Measurements from ENCODE around the gene NAPSA.
A peak's percentile ranks its signal among the peaks of the same experiment; 100 is the strongest.
"Not testable (repeated sequence)": the region's sequence is repeated elsewhere in the genome, so short reads cannot be mapped to it uniquely, and the experiment has no call there.

NAPSA gene

DNA sequence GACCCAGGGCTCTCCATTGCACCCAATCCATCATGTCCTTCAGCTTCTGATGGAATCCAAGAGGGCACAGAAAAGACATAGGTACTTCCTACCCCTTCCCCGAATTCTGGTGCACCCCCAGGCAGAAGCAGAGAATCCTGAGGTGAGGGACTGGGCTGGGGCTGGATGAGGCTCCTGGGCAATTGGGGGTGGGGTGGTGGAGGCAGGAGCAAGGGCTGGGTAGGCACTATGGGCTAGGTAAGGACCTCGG is 33.5 kb downstream of the NAPSA start:
- no peak for DNase-seq (ENCODE audit: low read depth in 2 of 2, low spot score in 1 of 2)

DNA sequence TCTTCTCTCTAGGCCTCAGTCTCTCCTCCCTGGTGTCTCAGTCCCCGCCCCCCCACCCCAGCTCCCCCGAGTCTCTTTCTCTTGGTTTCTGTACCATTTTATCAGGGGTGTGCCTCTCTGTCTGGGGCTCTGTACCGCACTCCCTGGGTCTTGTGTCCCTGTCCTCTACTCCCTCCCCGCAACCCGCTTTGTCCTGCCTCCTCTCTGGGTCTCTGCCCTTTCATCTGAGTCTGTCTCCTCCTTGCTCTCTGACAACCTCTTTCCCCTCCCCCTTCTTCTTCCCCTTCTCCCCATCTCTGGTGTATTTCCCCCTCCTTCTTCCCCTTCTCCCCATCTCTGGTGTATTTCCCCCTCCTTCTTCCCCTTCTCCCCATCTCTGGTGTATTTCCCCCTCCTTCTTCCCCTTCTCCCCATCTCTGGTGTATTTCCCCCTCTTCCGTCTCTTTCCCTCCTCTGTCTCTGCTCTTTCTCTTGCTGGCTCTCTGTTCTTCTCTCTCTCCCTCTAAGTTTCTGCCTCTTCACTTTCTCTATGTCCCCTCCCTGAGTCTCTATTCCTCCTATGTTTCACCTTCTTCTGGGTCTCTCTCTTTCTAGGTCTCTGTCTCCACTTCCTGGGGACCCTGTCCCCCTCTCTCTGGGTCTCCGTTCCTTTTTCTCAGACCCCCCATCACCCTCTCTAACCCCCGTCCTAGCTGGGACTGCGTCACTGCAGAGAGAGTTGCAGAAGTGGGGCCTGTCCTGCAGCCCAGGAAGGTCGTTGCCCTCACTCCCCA is 34.0 kb downstream of the NAPSA start:
- no peak for DNase-seq (ENCODE audit: low read depth in 2 of 2, low spot score in 1 of 2)

DNA sequence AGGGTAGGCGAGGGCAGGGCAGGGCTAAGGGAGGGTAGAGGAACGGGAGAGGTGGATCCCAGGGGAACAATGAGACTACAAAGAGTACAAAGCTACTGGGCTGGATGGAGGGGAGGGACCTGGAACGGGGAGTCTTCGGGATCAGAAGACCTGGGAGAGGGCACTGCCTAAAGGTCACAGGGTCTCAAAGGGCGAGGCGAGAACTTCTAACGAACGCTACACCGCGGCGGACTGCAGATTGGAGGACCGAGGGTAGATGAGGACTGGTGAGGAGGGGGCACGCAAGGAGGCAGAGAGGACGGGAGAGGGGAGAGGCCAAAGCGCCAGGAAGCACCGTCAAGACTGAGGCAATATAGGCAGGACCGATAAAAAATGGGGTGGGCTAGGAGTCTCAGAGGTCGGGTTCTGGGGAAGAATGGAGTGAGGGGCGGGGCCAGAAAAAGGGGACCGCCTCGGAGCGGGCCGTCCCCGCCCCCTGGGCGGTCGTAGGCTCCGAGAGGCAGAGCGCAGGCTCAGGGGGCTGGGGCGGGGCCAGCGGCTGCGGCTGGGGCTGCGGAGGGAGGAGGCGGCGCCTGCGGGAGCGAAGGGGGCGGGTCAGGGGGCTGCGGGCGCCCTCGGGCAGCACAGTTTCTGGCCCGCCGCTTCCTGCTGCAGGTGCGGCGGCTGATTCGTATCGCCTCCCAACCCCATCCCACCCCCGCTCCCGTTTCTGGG is 34.9 kb downstream of the NAPSA start:
- peak; percentile 35 to 38 for DNase-seq (ENCODE audit: low read depth in 2 of 2, low spot score in 1 of 2)

- not testable (repeated sequence) for DNase-seq (ENCODE audit: low read depth in 2 of 2, low spot score in 1 of 2)
These were observed 35.5 kb downstream of the NAPSA start for GRCh38 chr19:50329926-50330294.

- peak; percentile 66 to 84 for DNase-seq (ENCODE audit: low read depth in 2 of 2, low spot score in 1 of 2)
These were observed 36.1 kb downstream of the NAPSA start, which contains the start of gene KCNC3 for GRCh38 chr19:50329146-50329925. TSS of gene KCNC3 (minus strand) at chr19:50329377. CDS start at chr19:50329082, 295 bp downstream.

GRCh38 chr19:50328873-50329145 is 36.6 kb downstream of the NAPSA start:
- DNase-seq (ENCODE audit: low read depth in 2 of 2, low spot score in 1 of 2) = no peak

DNA sequence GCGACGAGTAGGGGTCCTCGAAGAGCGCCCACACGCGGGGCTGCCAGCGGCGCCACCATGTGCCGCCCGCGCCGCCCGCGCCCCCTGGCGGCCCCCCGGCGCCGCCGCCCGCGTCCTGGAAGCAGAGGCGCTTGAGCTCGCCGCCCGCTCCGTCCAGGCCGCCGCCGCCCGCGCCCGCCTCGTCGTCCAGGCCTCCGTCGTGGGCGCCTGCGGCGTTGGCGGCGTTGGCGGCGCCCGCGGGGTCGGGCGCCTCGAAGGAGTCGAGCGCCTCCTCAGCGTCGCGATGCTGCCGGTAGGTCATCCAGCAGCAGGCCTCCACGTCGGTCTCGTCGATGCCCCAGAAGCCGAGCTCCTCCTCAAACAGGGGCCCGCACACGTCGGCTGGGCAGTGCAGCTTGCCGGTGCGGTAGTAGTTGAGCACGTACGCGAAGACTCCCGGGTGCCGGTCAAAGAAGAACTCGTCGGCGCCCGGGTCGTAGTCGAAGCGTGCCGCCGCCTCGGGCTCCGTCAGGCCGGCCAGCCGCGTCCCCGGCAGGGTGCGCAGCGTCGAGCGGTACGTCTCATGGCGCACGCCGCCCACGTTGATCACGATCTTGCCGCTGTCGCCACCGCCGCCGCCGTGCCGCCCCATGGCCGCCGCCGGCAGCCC is 37.1 kb downstream of the NAPSA start:
- no peak for DNase-seq (ENCODE audit: low read depth in 2 of 2, low spot score in 1 of 2)

GRCh38 chr19:50327461-50328223 is 37.8 kb downstream of the NAPSA start:
- DNase-seq (ENCODE audit: low read depth in 2 of 2, low spot score in 1 of 2) = no peak

- no peak for DNase-seq (ENCODE audit: low read depth in 2 of 2, low spot score in 1 of 2)
These were observed 38.4 kb downstream of the NAPSA start for GRCh38 chr19:50327013-50327412.

GRCh38 chr19:50326101-50326664 is 39.3 kb downstream of the NAPSA start:
- DNase-seq (ENCODE audit: low read depth in 2 of 2, low spot score in 1 of 2) = no peak

DNA sequence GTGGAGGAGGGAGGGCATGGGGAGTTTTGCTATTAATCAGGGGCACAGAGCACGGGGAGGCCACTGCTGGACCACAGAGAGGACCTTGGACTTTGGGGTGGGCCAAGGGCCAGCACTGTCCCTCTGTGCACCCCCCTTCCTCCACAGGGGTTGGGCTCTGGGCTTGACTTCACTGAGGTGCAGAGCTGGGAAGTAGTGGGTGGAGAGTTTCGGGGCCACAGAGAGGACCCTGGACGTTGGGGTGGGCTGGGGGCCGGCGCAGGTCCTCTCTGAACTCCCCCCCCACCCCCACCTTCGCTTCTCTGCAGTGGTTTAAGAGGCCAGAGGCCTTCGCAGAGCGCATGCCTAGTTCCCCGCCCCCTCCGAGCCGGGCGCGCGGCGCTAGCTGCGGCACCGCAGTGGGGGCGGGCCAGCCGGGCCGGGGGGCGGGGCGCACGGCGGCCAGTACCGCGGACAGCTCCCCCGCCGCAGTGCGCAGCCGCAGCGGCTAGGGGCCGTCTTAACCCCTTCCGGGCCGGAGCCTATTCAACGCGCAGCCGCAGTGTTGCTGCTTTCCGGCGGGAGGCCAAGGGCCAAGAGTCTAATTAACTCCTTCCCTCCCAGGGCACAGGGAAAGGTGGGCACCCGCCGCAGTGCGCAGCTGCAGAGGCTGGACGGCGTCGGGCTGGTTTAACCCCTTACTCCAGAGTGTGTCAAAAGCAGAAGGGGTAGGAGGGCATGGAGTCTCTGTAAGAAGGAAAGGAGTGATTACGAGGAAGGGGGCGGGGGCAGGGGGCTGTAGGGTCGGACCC is 39.9 kb downstream of the NAPSA start:
- peak in 1 of 2 donors; percentile 34 for DNase-seq (ENCODE audit: low read depth in 2 of 2, low spot score in 1 of 2)

- no peak for DNase-seq (ENCODE audit: low read depth in 2 of 2, low spot score in 1 of 2)
These were observed 41.1 kb downstream of the NAPSA start for GRCh38 chr19:50324331-50324730.

DNA sequence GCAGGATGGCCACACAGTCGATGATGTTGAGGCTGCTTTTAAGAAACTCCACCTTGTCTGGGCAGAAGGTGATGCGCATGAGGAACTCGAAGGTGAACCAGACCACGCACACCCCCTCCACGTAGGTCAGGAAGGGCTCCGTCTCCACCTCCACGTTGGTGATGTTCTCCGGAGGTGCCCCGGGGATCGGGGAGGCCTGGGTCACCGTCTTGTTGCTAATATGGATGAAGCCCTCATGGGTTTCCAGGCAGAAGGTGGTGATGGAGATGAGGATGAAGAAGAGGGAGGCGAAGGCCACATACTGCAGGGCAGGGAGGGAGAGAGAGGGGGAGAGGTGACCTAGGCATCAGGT is 41.7 kb downstream of the NAPSA start:
- no peak for DNase-seq (ENCODE audit: low read depth in 2 of 2, low spot score in 1 of 2)

DNA sequence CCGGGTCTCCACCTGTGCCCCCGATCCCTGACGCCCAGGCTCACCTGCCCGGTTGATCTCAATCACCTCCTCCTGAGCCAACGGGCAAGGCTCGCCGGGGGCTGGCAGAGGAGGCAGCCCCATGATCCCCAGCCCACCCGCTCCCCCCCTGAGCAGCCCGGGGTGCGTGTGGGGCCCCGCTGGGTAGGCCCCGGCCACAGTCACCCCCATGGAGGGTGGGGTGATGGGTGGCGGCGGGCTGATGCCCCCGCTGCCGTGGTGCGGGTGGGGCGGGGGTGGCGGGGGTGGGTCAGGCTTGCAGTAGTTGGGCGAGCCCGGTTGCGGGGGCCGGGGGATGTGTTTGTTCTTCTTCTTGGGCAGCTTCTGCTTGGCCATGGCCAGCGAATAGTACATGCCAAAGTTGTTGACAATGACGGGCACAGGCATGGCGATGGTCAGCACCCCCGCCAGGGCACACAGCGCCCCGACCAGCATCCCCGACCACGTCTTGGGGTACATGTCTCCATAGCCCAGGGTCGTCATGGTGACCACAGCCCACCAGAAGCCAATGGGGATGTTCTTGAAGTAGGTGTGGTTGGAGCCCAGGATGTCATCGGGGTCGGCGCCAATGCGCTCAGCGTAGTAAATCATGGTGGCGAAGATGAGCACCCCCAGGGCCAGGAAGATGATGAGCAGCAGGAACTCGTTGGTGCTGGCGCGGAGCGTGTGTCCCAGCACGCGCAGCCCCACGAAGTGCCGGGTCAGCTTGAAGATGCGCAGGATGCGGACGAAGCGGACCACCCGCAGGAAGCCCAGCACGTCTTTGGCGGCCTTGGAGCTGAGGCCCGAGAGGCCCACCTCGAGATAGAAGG is 42.3 kb downstream of the NAPSA start:
- no peak for DNase-seq (ENCODE audit: low read depth in 2 of 2, low spot score in 1 of 2)

DNA sequence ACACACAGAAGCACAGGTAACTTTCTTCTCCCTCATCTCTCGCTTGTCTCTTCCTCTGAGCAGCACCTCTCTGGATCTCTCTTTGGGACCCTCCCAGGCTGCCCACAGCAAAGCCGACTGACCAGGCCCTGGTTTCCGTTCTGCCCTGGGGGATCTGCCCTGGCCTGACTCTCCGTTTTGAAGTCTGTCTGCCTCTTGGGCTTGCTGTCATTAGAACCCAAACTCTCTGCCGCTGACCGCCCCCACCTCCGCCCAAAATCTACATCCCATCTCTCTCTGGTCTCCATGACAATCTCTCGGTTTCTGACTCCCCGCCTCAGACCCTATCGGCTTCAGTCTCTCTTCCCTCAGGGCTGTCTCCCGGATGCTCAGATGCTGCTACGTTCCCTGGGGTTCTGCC is 43.2 kb downstream of the NAPSA start:
- no peak for DNase-seq (ENCODE audit: low read depth in 2 of 2, low spot score in 1 of 2)

GRCh38 chr19:50321831-50322230 is 43.6 kb downstream of the NAPSA start:
- DNase-seq (ENCODE audit: low read depth in 2 of 2, low spot score in 1 of 2) = no peak

- DNase-seq (ENCODE audit: low read depth in 2 of 2, low spot score in 1 of 2) = no peak
These were observed 44.8 kb downstream of the NAPSA start for GRCh38 chr19:50320596-50320995.

GRCh38 chr19:50320051-50320450 is 45.4 kb downstream of the NAPSA start:
- no peak for DNase-seq (ENCODE audit: low read depth in 2 of 2, low spot score in 1 of 2)

DNA sequence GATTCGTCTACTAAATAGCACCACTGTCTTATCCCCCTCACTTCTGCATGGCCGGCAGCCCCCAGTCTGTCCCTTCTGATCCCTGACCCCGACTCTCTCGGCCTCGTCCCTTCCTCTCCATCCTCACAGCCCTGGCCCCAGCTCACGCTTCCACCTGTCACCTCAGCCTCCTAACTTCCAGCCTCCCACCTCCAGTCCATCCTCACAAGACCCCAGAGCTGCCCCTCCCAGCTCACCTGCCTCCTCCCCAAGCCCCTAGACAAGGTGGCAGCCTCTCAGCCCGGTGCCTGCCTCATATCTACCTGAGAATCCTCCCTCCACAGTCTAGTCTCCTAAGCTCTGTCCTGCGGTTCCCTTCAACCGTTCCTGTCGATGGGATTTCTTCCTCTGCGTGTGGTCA is 46.3 kb downstream of the NAPSA start:
- no peak for DNase-seq (ENCODE audit: low read depth in 2 of 2, low spot score in 1 of 2)

Data from stimulated activated CD8-positive, alpha-beta memory T cell treated with anti-CD3 and anti-CD28 coated beads, Interleukin-4, amount 100 ng/mL, for 4 hours (primary cell).